ENCODE data around the gene SLC5A2. TPM values are rescaled to one million over a fixed set of nuclear protein-coding genes. Genes with fewer than 3 reads are reported as not detected.

The SLC5A2 gene
- under 0.01 TPM in 1 of 2 replicates, not detected in the other for total RNA-seq

GRCh38 chr16:31483081-31483480 lies at the start of gene SLC5A2:
Gene SLC5A2, plus strand, starts transcription at chr16:31483123. Its CDS starts 14 bp downstream, at chr16:31483137.

GRCh38 chr16:31458844-31459686 lies 23.9 kb upstream of the SLC5A2 start, which contains the start of gene ARMC5:
Gene ARMC5, plus strand, starts transcription at chr16:31459501. Its CDS starts 24 bp downstream, at chr16:31459525.

GRCh38 chr16:31471875-31472708 lies 10.8 kb upstream of the SLC5A2 start, which contains the start of gene TGFB1I1:
Gene TGFB1I1, plus strand, starts transcription at chr16:31472152. Its CDS starts 37 bp downstream, at chr16:31472189.

GRCh38 chr16:31507929-31508705 lies 25.2 kb downstream of the SLC5A2 start, which contains the start of gene RUSF1:
Gene RUSF1, minus strand, starts transcription at chr16:31508391. Its CDS starts 18 bp downstream, at chr16:31508373.

GRCh38 chr16:31527734-31528274 lies 44.9 kb downstream of the SLC5A2 start, which contains the start of gene AHSP:
Gene AHSP, plus strand, starts transcription at chr16:31527900. Its CDS starts 240 bp downstream, at chr16:31528140.

Other genes starting within 250 kb of the SLC5A2 start
- gene ITGAM, start 223.1 kb upstream of the SLC5A2 start, total RNA-seq: not detected in 2 replicates
- under 0.01 TPM in 1 of 2 replicates, not detected in the other for gene ITGAX, start 127.9 kb upstream of the SLC5A2 start, total RNA-seq
- not detected in 2 replicates for gene ITGAD, start 89.8 kb upstream of the SLC5A2 start, total RNA-seq
- not detected in 2 replicates for gene COX6A2, start 54.8 kb upstream of the SLC5A2 start, total RNA-seq
- 0.43 and 0.46 TPM in 2 replicates for gene ZNF843, start 40.3 kb upstream of the SLC5A2 start, total RNA-seq
- gene ARMC5, start 23.6 kb upstream of the SLC5A2 start, total RNA-seq: 5.3 and 5.9 TPM in 2 replicates
- 21.3 and 23.3 TPM in 2 replicates for gene TGFB1I1, start 11.0 kb upstream of the SLC5A2 start, total RNA-seq
- 35.4 and 47.3 TPM in 2 replicates for gene RUSF1, start 25.3 kb downstream of the SLC5A2 start, total RNA-seq
- not detected in 2 replicates for gene AHSP, start 44.8 kb downstream of the SLC5A2 start, total RNA-seq

All from smooth muscle cell of bladder (primary cell).